ENCODE results near the gene DRC1. TPM values are rescaled to one million over a fixed set of nuclear protein-coding genes. Genes with fewer than 3 reads are reported as not detected.
"Not testable (repeated sequence)": the region's sequence is repeated elsewhere in the genome, so short reads cannot be mapped to it uniquely, and the experiment has no call there.

DRC1 gene
- total and polyA plus RNA-seq, 2 of the 13 experiments (the other 11 are each of a cell fraction or from before 2014, with no cell fraction given), result 0.07 TPM; not detected in 1

DNA sequence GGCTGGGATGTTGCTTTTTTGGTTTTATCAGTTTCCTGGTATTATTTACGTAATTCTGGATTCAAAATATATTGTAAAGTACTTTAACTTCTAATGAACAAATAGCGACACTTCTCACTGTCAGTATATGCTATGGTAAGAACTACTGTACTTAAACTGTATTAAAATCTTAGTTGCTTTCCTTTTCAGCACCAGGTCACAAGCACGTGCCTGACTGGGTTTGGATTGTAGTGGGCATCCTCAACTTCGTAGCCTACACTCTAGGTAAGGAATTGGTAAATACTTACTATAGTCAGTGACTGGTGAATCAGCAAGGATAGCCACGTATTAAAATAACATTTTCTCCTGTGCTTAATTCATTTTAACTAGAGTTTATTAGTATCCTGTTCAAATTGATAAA is 34.8 kb upstream of the DRC1 start:
- in situ Hi-C loops (cut with HindIII; ENCODE audit: extremely low pct_ligation_motif_present, low pct_unique_long_range_greater_than_20kb), result no loop called here
- WGBS (ENCODE audit: low lambda C conversion rate), result 97% methylated on average over 5 of the region's 5 CpGs
- peaks cover 20% of the 10 kb centered on the region; the same call in 1 of the 2 replicates for H4K20me1 ChIP-seq (ENCODE audit: insufficient read depth, low read length)
- BruUV-seq (replicated peaks), result no TSS peak
- no peak overlapping the region for H3K9ac ChIP-seq (ENCODE audit: insufficient read depth, low read depth, low read length)
- FAIRE-seq, result no peak
- H3K79me2 ChIP-seq (ENCODE audit: insufficient read depth, low read length), result peaks cover 25% of the 10 kb centered on the region
- no peak overlapping the region for H3K4me2 ChIP-seq (ENCODE audit: low read depth, low read length)
- no peak for ATAC-seq
- no peak overlapping the region for H3K27ac ChIP-seq (ENCODE audit: extremely low read length, insufficient read depth, low read length)
- H3K27me3 ChIP-seq (ENCODE audit: control insufficient read depth in 1 of 2, insufficient read depth in 2 of 2, low read length in 2 of 2), result no peaks in the 10 kb centered on the region
- no peaks in the 10 kb centered on the region for H3K9me3 ChIP-seq (ENCODE audit: low read length)
- peaks cover 7 to 37% of the 10 kb centered on the region in 2 experiments for H3K36me3 ChIP-seq (replicated peaks in 1 of 2; ENCODE audit: control insufficient read depth in 1 of 2, insufficient read depth in 2 of 2, low read length in 2 of 2)
- no peak overlapping the region for H3K4me3 ChIP-seq (replicated peaks in 1 of 3; ENCODE audit: insufficient read depth in 1 of 3, low read depth in 2 of 3, low read length in 3 of 3)
- ChIA-PET CTCF (ENCODE audit: low intra/inter-chr PET ratio, low total read pairs) (no interaction called here), POLR2A (interaction anchor here (1.6 kb wide), 1 partner anchor 21 kb away, joined by 5 read pairs; the partner anchor contains the start of gene SELENOI)
- no peak for DNase-seq (ENCODE audit: low spot score)
- intact Hi-C loops (cut with micrococcal nuclease; ENCODE audit: unreplicated experiment), result no loop called here
- TF ChIP-seq CREM (IDR thresholded peaks at IDR 0.05) (no peak), CREM (CRISPR knock-in tag; IDR thresholded peaks at IDR 0.05) (no peak), ZNF577 (CRISPR knock-in tag; IDR thresholded peaks at IDR 0.05; ENCODE audit: borderline replicate concordance, low read depth) (no peak), ZFP36 (IDR thresholded peaks at IDR 0.05; ENCODE audit: borderline replicate concordance, low read depth, low read length, partially characterized antibody) (no peak), ZNF749 (CRISPR knock-in tag; IDR thresholded peaks at IDR 0.05; ENCODE audit: borderline replicate concordance) (no peak)
- TF ChIP-seq, protein P1, sequence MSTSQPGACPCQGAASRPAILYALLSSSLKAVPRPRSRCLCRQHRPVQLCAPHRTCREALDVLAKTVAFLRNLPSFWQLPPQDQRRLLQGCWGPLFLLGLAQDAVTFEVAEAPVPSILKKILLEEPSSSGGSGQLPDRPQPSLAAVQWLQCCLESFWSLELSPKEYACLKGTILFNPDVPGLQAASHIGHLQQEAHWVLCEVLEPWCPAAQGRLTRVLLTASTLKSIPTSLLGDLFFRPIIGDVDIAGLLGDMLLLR (CRISPR knock-in tag; IDR thresholded peaks at IDR 0.05), result no peak
- H2AFZ ChIP-seq (ENCODE audit: low read length), result no peak overlapping the region
- peaks cover 29% of the 10 kb centered on the region for H3K4me1 ChIP-seq (ENCODE audit: insufficient read depth, low read length)

DNA sequence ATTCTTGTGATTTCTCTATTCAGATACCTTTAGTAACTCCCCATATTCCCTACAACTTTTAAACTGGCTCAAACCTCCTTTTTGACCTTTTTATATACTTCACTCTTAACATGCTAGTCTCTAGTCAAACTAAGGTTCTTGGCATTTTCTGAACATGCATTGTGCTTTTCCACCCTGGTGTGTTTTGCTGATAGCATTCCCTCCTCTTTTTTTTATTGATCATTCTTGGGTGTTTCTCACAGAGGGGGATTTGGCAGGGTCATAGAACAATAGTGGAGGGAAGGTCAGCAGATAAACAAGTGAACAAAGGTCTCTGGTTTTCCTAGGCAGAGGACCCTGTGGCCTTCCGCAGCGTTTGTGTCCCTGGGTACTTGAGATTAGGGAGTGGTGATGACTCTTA is 32.1 kb upstream of the DRC1 start:
- TF ChIP-seq BCL6 (CRISPR knock-in tag; IDR thresholded peaks at IDR 0.05) (peak; percentile 86), SOX13 (CRISPR knock-in tag; conservative IDR thresholded peaks at IDR 0.05 in 1 of 2, IDR thresholded peaks at IDR 0.05 in 1 of 2) (peak in 1 of 2 experiments; percentile 57; a peak in 2 of 4 replicates), ONECUT2 (CRISPR knock-in tag; IDR thresholded peaks at IDR 0.05) (peak; percentile 49; the same call in 1 of the 2 replicates), SOX6 (CRISPR knock-in tag; IDR thresholded peaks at IDR 0.05) (peak; percentile 21; the same call in 1 of the 2 replicates)
- TF ChIP-seq SOX13, SOX6 (IDR thresholded peaks at IDR 0.05): not testable (repeated sequence)
- TF ChIP-seq, protein P2, sequence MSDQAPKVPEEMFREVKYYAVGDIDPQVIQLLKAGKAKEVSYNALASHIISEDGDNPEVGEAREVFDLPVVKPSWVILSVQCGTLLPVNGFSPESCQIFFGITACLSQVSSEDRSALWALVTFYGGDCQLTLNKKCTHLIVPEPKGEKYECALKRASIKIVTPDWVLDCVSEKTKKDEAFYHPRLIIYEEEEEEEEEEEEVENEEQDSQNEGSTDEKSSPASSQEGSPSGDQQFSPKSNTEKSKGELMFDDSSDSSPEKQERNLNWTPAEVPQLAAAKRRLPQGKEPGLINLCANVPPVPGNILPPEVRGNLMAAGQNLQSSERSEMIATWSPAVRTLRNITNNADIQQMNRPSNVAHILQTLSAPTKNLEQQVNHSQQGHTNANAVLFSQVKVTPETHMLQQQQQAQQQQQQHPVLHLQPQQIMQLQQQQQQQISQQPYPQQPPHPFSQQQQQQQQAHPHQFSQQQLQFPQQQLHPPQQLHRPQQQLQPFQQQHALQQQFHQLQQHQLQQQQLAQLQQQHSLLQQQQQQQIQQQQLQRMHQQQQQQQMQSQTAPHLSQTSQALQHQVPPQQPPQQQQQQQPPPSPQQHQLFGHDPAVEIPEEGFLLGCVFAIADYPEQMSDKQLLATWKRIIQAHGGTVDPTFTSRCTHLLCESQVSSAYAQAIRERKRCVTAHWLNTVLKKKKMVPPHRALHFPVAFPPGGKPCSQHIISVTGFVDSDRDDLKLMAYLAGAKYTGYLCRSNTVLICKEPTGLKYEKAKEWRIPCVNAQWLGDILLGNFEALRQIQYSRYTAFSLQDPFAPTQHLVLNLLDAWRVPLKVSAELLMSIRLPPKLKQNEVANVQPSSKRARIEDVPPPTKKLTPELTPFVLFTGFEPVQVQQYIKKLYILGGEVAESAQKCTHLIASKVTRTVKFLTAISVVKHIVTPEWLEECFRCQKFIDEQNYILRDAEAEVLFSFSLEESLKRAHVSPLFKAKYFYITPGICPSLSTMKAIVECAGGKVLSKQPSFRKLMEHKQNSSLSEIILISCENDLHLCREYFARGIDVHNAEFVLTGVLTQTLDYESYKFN (CRISPR knock-in tag; conservative IDR thresholded peaks at IDR 0.05), result 0 out of 2 replicates have a peak, but pooled peaks have one; percentile 31

More for the DNA sequence above, 32.1 kb upstream of the DRC1 start:
- peaks cover 17% of the 10 kb centered on the region for H3K4me1 ChIP-seq (ENCODE audit: insufficient read depth, low read length)
- CTCF ChIA-PET (ENCODE audit: low intra/inter-chr PET ratio, low total read pairs); BruUV-seq (replicated peaks); H4K20me1 ChIP-seq (ENCODE audit: insufficient read depth, low read length); H3K9ac ChIP-seq (ENCODE audit: insufficient read depth, low read depth, low read length); DNase-seq (ENCODE audit: low spot score); H3K27me3 ChIP-seq (ENCODE audit: control insufficient read depth in 1 of 2, insufficient read depth in 2 of 2, low read length in 2 of 2); POLR2A ChIA-PET; H3K4me3 ChIP-seq (replicated peaks in 1 of 3; ENCODE audit: insufficient read depth in 1 of 3, low read depth in 2 of 3, low read length in 3 of 3); H3K79me2 ChIP-seq (ENCODE audit: insufficient read depth, low read length); intact Hi-C loops (cut with micrococcal nuclease; ENCODE audit: unreplicated experiment); H3K9me3 ChIP-seq (ENCODE audit: low read length); FAIRE-seq; in situ Hi-C loops (cut with HindIII; ENCODE audit: extremely low pct_ligation_motif_present, low pct_unique_long_range_greater_than_20kb); H2AFZ ChIP-seq (ENCODE audit: low read length): not testable (repeated sequence)
- peak overlapping the region; percentile 2; the same call in 1 of the 2 replicates for H3K4me2 ChIP-seq (ENCODE audit: low read depth, low read length)
- peak; percentile 50; the same call in 2 of the 3 replicates for ATAC-seq
- peaks cover 11 to 58% of the 10 kb centered on the region in 2 experiments for H3K36me3 ChIP-seq (replicated peaks in 1 of 2; ENCODE audit: control insufficient read depth in 1 of 2, insufficient read depth in 2 of 2, low read length in 2 of 2)
- WGBS (ENCODE audit: low lambda C conversion rate), result 31% methylated on average over 2 of the region's 2 CpGs
- H3K27ac ChIP-seq (ENCODE audit: extremely low read length, insufficient read depth, low read length), result peak overlapping the region; percentile 39
